NT2/D1 (cell line): ENCODE data around the gene VEZT.
"Not testable (repeated sequence)": the region's sequence is repeated elsewhere in the genome, so short reads cannot be mapped to it uniquely, and the experiment has no call there.

Experiments used
- YY1 ChIP-seq: IDR thresholded peaks from 2 replicates; pipeline ENCODE4 v1.6.1; 2011; ENCODE audit not compliant: insufficient read length, insufficient read depth
- ZNF274 ChIP-seq: IDR thresholded peaks from 2 replicates; pipeline ENCODE4 v1.6.1; 2011; ENCODE audit warnings: mild to moderate bottlenecking, low read depth, low read length

- TF ChIP-seq ZNF274, YY1: not testable (repeated sequence)
Observed at GRCh38 chr12:95234187-95234586, 16.6 kb downstream of the VEZT start.
